NCI-H1436 (cell line): ENCODE results near the gene GRHL3.
"Not testable (repeated sequence)": the region's sequence is repeated elsewhere in the genome, so short reads cannot be mapped to it uniquely, and the experiment has no call there.

Source experiments
- DNase-seq: peaks from one replicate; lab custom pipeline; 2025; lab: John Stamatoyannopoulos, UW

GRHL3 gene

GRCh38 chr1:24319312-24319863, at the start of gene GRHL3:
Gene GRHL3 (plus strand): TSS chr1:24319357. CDS start chr1:24319552, 195 bp downstream.
- DNase-seq, result peak; percentile 51

DNA sequence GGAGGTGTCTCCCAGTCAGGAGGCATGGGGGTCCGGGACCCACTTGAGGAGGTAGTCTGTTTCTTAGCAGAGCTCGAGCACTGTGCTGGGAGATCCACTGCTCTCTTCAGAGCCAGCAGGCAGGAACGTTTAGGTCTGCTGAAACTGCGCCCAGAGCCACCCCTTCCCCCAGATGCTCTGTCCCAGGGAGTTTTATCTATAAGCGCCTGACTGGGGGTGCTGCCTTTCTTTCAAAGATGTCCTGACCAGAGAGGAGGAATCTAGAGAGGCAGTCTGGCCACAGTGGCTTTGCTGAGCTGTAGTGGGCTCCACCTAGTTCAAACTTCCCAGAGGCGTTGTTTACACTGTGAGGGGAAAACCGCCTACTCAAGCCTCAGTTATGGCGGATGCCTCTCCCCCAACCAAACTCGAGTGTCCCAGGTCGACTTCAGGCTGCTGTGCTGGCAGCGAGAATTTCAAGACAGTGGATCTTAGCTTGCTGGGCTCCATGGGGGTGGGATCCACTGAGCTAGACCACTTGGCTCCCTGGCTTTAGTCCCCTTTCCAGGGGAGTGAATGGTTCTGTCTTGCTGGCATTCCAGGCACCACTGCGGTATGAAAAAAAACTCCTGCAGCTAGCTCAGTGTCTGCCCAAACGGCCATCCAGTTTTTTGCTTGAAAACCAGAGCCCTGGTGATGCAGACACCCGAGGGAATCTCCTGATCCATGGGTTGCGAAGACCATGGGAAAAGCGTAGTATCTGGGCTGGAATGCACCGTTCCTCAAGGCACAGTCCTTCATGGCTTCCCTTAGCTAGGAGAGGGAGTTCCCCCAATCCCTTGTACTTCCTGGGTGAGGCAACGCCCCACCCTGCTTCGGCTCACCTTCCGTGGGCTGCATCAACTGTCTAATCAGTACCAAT, 44.7 kb upstream of the GRHL3 start:
- not testable (repeated sequence) for DNase-seq

GRCh38 chr1:24275104-24275410, 44.1 kb upstream of the GRHL3 start:
- DNase-seq, result no peak

DNA sequence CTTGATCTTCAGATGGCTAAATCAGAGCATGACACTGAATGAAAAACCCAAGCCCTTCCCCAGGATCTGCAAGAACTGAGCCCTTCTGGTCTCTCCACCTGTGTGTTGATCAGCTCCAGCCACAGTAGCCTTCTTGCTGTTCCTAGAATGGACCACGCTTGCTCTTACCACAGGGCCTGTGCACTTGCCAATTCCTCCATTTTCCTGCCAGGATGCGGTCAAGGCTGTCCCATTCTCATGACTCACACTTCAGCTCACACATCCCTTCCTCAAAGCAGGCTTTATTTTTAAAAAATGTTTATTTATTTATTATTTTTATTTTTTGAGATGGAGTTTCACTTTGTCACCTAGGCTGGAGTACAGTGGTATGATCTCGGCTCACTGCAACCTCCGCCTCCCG, 43.6 kb upstream of the GRHL3 start:
- DNase-seq, result no peak

GRCh38 chr1:24276791-24277190, 42.4 kb upstream of the GRHL3 start:
- no peak for DNase-seq

GRCh38 chr1:24277420-24278169, 41.6 kb upstream of the GRHL3 start:
- DNase-seq, result no peak

- no peak for DNase-seq
These were observed 40.4 kb upstream of the GRHL3 start for GRCh38 chr1:24278726-24279125.

- no peak for DNase-seq
These were observed 39.4 kb upstream of the GRHL3 start for GRCh38 chr1:24279590-24280232.

DNA sequence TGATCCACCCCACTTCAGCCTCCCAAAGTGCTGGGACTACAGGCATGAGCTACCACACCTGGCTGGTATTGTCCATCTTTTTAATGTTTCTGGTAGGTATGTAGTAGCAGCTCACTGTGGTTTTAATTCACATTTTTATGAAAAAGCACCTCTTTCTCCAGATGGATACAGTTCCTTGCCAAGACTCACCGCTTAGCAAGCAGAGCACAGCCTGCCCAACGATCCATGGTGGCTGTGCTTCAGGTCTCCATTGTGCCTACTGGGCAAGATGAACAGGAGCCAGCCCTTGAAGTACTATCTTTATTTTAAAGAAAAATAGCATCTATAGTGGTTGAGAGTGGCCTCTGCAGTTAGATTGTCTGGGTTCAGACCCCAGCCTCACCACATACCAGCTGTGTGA, 37.6 kb upstream of the GRHL3 start:
- no peak for DNase-seq

DNA sequence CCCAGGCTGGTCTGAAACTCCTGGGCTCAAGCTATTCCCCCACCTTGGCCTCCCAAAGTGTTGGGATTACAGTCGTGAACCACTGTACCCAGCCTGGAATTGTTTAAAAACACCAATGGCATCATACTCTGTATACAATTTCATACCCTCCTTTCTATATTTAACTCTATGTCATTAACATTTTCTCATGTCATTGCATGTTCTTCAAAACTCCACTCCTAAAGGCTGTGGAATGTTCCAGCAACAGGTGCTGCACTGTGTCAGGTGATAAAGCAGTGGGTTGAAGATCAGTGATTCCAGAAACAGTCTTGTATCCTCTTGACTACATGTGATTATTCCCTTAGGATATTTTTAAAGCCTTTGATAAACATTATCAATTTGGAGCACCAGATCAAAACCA, 36.7 kb upstream of the GRHL3 start:
- no peak for DNase-seq

GRCh38 chr1:24283326-24284155, 35.6 kb upstream of the GRHL3 start:
- DNase-seq, result no peak

GRCh38 chr1:24284156-24284471, 35.0 kb upstream of the GRHL3 start:
- DNase-seq, result no peak

- no peak for DNase-seq
These were observed 33.9 kb upstream of the GRHL3 start for GRCh38 chr1:24285231-24285630.

DNA sequence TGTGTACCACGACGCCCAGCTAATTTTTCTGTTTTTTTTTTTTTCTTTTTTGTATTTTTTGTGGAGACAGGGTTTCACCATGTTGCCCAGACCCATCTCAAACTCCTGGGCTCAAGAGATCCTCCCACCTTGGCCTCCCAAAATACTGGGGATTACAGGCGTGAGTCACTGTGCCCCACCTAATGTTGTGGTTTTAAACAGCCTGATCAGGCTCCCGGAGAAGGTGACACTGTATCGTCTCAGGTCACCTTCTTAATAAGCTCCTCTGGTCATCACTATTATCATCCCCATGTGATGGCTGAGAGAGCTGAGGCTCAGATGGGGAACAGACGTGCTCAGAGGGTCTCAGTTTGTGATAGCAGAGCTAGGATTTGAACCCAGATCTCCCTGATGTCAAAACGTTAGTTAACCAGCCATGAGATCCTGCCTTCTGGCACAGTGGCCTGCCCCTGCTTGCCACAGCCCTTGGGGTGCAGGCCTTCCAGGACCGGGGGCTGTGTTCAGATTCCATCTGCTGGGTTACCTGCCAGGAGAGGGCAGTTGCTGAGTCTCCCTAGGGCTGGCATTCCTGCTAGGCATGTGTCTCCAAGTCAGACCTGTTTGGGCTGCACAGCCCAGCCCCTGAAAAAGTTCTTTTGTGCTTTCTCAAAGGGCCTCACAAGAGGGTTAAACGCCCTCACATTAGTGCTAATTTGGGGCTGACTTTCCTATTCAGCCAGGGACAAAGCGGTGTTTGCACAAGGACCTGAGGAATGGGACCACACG, 32.7 kb upstream of the GRHL3 start:
- DNase-seq, result no peak

- not testable (repeated sequence) for DNase-seq
These were observed 31.4 kb upstream of the GRHL3 start for GRCh38 chr1:24287779-24288178.

GRCh38 chr1:24288479-24288878, 30.7 kb upstream of the GRHL3 start:
- no peak for DNase-seq

DNA sequence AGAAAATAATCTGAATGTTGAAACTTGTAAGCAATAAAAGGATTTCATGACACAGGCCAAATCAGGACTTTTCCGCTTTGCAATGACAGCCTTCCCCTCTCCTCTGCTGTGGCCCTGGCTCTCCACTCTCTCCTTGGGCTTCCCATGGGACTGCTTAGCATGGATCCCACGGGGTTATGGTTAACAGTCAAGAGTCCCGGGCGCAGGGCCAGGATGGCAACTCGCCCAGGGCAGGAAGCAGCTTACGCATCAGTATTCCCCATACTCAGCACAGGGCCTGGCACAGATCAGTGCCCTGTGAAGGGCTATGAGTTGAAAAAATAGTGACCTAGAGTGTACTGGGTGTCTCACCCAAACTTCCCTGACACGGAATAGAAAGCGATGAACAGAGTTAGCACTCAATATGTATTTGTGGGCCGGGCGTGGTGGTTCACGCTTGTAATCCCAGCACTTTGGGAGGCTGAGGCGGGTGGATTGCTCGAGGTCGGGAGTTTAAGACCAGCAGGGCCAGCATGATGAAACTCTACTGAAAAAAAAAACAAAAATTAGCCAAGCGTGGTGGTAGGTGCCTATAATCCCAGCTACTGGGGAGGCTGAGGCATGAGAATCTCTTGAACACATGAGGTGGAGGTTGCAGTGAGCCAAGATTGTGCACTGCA, 29.1 kb upstream of the GRHL3 start:
- DNase-seq, result peak; percentile 96

DNA sequence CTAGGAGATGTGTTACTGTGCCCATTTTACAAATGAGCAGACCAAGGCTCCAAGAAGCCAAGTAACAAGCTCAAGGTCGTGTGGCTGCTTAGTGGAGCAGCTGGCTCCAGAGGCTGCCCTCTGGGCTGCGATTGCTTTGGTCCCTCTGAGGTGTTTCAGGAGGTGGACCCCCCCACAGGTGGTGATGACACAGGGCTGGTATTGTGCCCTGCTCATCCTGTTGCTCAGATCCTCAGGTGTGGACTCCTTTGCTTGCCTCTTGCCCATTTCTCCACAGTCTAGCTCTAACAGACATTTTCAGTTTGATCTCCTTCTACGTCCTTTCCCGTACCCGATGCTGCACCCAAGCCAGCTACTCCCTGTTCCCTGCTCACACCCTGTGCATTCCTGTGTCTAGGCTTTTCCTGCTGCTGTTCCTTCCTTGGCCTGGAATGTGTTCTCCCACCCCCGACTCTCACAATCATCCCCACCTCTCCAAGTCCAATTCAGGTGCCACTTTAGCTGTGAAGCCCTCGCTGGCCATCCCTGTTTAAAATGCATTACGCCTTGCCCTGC, 28.1 kb upstream of the GRHL3 start:
- no peak for DNase-seq

- no peak for DNase-seq
These were observed 27.1 kb upstream of the GRHL3 start for GRCh38 chr1:24292103-24292502.

DNA sequence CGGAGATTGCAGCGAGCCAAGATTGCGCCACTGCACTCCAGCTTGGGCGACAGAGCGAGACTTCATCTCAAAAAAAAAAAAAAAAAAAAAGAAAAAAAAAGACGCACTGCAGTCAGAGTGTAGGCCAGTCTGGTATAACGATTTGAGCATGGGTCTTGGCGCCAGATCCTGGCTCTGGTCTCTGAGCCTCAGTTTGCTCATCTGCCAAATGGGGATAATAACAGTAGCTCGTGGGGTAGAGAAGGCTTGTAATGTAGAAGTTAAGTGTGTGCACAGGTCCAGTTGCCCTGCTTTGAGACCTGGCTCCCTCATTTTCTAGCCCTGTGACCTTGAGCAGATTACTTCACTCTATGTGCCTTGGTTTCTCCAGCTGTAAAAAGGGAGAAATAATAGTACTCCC, 26.3 kb upstream of the GRHL3 start:
- no peak for DNase-seq
